Measurements from ENCODE around the gene GLIS1.

GLIS1 gene

DNA sequence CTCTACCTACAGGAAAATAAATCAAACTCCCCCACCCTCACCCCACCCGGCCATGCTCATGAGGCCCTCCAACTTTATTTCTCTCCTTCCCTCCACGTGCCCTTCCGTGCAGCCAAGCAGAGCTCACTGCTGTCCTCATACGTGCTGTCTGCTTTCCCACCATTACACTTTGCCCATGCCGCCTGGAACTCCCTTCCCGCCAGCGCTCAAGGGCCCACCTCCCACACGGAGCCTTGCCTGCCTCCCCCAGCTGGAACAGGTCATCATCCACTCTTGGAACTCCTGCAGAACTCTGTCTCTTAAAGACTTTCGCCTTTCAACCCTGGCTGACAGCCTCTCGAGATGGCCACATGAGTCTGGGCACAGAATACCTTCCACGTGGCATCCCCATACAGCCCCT is 42.4 kb downstream of the GLIS1 start:
- ATAC-seq (no peak), DNase-seq (ENCODE audit: low spot score in 2 of 2) (no peak)
- no peaks in the 10 kb centered on the region for H3K4me1 Mint-ChIP-seq
- H3K4me3 Mint-ChIP-seq: no peak overlapping the region
- H3K27ac Mint-ChIP-seq: no peak overlapping the region
- H3K36me3 Mint-ChIP-seq: no peaks in the 10 kb centered on the region
- no peaks in the 10 kb centered on the region for H3K9me3 Mint-ChIP-seq

DNA sequence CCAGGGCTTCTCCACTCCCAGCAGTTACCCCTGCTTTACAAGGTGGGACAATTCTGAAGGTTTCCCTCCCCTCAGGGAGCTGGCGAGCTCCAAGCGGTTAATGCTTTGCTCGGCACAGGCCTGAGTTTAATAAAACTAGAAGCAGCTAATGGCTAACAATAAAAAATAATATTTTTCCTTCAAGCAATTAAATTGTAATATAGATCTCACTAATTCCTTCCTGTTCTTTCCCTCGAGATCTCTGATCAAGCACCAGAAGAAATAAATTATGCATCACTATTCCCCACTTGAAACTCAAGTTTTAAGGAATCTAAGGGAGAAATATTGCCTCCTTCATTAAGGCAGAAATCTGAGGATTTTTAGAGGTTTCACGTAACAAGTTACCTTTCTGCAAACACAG is 42.9 kb downstream of the GLIS1 start:
- no peak overlapping the region for H3K27ac Mint-ChIP-seq
- no peak overlapping the region for H3K4me3 Mint-ChIP-seq
- DNase-seq (ENCODE audit: low spot score in 2 of 2): no peak
- no peaks in the 10 kb centered on the region for H3K9me3 Mint-ChIP-seq
- no peaks in the 10 kb centered on the region for H3K4me1 Mint-ChIP-seq
- no peak for ATAC-seq
- H3K36me3 Mint-ChIP-seq: no peaks in the 10 kb centered on the region

DNA sequence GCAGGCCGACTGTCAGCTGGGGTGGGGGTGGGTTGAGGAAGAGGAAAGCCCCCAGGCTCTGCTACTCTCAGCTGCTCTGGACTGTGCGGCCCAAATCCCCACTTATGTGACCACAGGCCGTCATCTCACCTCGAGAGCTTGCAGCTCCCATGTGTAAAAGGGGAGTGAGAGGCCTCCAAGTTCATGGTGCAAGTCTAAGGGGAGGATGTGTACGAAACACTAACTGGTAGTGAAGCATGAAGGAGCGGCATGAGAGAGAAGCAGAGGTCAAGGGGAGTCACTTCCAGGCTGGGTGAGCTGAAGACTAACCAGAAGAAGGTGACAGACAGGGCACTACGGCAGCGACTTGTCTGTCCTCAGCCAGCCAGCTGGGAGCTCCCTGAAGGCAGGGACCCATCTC is 43.8 kb downstream of the GLIS1 start:
- DNase-seq (ENCODE audit: low spot score in 2 of 2): no peak
- no peak for ATAC-seq
- Mint-ChIP-seq H3K9me3 (no peaks in the 10 kb centered on the region), H3K27ac (no peak overlapping the region), H3K4me1 (no peaks in the 10 kb centered on the region), H3K36me3 (no peaks in the 10 kb centered on the region), H3K4me3 (no peak overlapping the region)

DNA sequence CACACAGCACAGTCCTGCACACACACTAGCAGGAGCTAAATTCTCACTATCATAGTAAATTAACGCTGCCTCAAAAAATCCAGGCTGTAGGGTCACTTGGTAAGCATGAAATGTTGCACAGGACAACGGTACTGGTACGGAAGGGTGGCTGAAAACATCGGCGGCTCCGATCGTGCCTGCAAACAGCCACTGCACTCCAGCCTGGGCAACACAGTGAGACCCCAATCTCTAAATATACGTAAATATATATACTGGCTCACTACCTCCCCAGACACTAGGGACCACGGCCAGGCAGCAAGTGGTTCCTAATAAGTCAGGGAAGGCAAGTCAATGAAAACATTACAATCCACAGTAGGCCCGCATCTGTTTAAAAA is 44.3 kb downstream of the GLIS1 start:
- no peaks in the 10 kb centered on the region for H3K4me1 Mint-ChIP-seq
- DNase-seq (ENCODE audit: low spot score in 2 of 2) (no peak), ATAC-seq (no peak)
- no peak overlapping the region for H3K4me3 Mint-ChIP-seq
- H3K36me3 Mint-ChIP-seq: no peaks in the 10 kb centered on the region
- no peak overlapping the region for H3K27ac Mint-ChIP-seq
- H3K9me3 Mint-ChIP-seq: no peaks in the 10 kb centered on the region

DNA sequence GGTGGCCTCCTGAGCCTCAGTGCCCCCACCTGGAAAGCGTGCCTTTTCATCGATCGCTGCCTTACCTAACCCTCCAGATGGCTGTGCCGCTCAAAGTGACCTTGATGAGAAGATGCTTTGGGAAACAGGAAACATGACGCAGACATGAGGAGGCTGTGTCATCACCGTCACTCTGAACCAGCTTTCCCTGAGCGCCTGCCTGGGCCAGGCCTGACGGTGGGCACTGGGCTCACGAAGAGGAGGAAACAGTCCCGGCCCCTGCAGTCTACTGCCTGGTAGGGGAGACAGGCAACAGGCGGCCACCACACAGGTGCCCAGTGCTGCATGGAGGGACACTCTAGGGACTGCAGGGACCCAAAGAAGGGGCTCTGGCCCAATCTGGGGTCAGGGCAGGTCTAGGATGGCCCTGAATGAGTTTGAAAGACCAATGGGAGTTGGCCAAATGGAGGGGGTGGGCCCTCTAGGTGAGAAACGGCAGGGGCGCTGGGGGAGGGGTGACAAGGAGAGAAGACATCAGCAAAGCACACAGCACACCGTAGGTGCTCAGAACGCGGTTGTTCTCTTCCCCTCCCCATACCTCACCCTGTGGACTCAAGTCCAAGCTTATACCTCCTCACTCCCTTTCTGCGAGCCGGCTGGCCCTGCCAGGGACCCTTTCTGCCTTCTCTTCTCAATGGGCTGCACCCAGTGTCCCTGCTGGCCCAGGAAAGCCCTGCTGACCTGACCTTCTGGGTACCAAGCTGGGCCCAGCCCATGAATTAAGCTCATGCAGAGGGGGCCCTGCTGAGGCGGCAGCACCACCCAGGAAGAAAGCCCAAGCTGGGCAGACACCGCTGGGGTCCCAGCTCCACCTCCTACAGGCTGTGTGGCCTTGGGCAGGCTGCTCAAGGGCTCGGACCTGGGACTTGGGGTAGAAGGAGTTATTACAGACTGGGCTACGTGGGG is 44.9 kb downstream of the GLIS1 start:
- H3K36me3 Mint-ChIP-seq: no peaks in the 10 kb centered on the region
- no peak for DNase-seq (ENCODE audit: low spot score in 2 of 2)
- no peak overlapping the region for H3K4me3 Mint-ChIP-seq
- H3K4me1 Mint-ChIP-seq: no peaks in the 10 kb centered on the region
- no peak overlapping the region for H3K27ac Mint-ChIP-seq
- H3K9me3 Mint-ChIP-seq: no peaks in the 10 kb centered on the region
- ATAC-seq: no peak

DNA sequence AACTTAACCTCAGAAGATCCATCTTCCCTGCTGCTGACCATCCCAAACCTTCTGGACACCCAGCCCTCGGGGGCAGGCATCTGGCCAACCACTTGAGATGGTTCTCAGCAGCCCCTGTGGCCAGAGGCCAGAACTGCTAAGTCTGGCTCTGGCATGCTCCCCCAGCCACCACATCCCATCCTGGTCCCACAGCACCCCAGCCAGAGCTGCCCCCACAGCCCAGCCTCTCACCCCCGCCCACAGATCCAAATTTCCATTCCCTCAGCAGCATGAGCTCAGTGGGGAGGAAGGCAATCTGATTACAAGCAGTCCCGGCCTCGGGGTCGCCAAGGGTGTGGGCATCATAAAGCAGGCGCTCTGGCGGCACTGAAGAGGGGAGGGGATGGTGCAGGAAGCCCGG is 45.6 kb downstream of the GLIS1 start:
- ATAC-seq: no peak
- Mint-ChIP-seq H3K27ac (no peak overlapping the region), H3K4me3 (no peak overlapping the region), H3K4me1 (no peaks in the 10 kb centered on the region), H3K9me3 (no peaks in the 10 kb centered on the region), H3K36me3 (no peaks in the 10 kb centered on the region)
- DNase-seq (ENCODE audit: low spot score in 2 of 2): no peak

DNA sequence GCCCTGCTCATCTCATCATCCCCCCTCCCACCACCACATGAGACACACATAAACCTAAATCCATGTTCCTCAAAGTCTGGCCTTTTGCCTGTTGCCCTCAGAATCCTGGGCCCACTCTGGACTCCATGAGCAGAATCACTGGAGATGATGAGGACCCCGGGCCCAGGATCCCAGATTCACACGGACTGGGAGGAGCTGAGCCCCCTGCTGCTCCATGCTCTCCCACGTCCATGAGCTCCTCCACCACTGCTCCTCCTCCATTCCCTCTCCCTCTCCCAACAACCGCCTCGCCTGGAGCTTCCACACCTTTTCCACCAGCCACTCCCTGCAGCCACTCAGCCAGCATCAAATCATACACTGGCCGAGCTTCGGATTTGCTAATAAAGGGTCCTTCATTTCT is 47.6 kb downstream of the GLIS1 start:
- no peaks in the 10 kb centered on the region for H3K36me3 Mint-ChIP-seq
- ATAC-seq: no peak
- DNase-seq (ENCODE audit: low spot score in 2 of 2): no peak
- no peaks in the 10 kb centered on the region for H3K9me3 Mint-ChIP-seq
- no peaks in the 10 kb centered on the region for H3K4me1 Mint-ChIP-seq
- H3K27ac Mint-ChIP-seq: no peak overlapping the region
- no peak overlapping the region for H3K4me3 Mint-ChIP-seq

DNA sequence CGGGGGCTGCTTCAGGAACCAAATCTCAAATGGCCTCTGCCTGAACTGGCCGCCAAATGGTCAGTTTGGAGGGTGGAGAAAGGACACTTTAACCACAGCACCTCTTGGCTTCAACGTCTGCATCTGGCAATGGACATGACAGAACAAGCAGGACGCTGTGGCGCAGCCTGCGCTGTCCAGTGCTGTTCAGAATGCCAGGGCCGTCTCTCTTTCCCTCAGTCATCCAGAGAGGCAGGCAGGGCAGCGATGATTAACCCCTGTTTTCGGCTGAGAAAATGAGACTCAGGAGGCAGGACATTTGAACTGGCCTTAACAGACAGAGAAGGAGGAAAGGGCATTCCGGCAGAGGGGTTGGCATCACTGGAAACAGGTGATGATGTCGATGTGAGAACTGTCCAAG is 48.6 kb downstream of the GLIS1 start:
- no peak for DNase-seq (ENCODE audit: low spot score in 2 of 2)
- no peak overlapping the region for H3K4me3 Mint-ChIP-seq
- H3K4me1 Mint-ChIP-seq: no peaks in the 10 kb centered on the region
- H3K36me3 Mint-ChIP-seq: no peaks in the 10 kb centered on the region
- ATAC-seq: no peak
- H3K27ac Mint-ChIP-seq: no peak overlapping the region
- H3K9me3 Mint-ChIP-seq: no peaks in the 10 kb centered on the region

DNA sequence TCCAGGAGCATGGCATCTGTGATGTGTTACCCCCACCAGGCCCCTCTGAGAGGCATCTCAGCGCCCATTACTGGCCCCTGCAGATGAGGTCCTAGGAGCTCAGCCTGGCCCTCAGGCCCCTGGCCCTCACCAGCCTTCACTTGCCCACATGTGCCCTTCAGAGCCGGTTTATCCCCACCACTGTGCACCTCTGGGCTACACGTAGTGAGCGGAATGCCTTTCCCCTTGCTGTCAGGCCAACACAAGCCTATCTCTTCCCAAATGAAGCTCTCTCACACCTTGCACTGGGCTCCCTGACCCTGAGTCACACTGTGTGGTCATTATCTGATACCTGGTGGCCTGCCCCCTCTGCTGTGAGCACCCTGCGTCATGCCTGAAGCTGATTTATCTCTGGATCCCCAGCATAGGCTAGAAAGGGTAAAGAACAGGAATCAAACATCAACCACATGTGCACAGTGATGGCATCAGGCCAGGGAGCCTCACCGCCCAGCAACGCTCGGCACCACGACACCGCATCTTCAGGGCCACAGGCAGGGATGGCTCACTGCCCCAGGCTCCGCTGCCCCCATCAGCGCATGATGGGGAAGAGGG is 49.1 kb downstream of the GLIS1 start:
- no peak for DNase-seq (ENCODE audit: low spot score in 2 of 2)
- Mint-ChIP-seq H3K27ac (no peak overlapping the region), H3K4me3 (no peak overlapping the region)

DNA sequence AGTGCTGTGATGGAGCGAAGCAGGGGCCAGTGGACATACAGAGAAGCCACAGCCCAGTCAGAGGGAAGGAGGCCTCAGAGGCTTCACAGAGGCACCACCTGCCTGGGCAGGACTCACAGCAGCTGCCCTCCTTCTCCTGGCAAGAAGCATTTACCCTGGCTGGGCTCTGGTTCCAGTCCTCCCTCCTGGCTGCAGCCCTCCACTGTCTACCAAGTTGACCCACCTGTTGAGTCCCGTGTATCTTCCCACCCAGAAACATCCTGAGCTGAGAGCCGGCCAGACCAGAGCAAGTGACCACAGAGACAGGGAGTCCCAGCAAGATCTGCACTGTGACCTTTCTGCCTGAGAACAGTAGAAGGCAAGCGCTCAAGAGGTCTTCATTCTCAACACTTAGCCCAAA is 49.7 kb downstream of the GLIS1 start:
- no peak overlapping the region for H3K27ac Mint-ChIP-seq
- DNase-seq (ENCODE audit: low spot score in 2 of 2): no peak
- H3K4me3 Mint-ChIP-seq: no peak overlapping the region
- no peaks in the 10 kb centered on the region for H3K36me3 Mint-ChIP-seq
- no peak for ATAC-seq
- H3K4me1 Mint-ChIP-seq: no peaks in the 10 kb centered on the region
- no peaks in the 10 kb centered on the region for H3K9me3 Mint-ChIP-seq

More for the DNA sequence above, 49.1 kb downstream of the GLIS1 start:
- no peaks in the 10 kb centered on the region for H3K36me3 Mint-ChIP-seq
- ATAC-seq: no peak
- no peaks in the 10 kb centered on the region for H3K9me3 Mint-ChIP-seq
- no peaks in the 10 kb centered on the region for H3K4me1 Mint-ChIP-seq

DNA sequence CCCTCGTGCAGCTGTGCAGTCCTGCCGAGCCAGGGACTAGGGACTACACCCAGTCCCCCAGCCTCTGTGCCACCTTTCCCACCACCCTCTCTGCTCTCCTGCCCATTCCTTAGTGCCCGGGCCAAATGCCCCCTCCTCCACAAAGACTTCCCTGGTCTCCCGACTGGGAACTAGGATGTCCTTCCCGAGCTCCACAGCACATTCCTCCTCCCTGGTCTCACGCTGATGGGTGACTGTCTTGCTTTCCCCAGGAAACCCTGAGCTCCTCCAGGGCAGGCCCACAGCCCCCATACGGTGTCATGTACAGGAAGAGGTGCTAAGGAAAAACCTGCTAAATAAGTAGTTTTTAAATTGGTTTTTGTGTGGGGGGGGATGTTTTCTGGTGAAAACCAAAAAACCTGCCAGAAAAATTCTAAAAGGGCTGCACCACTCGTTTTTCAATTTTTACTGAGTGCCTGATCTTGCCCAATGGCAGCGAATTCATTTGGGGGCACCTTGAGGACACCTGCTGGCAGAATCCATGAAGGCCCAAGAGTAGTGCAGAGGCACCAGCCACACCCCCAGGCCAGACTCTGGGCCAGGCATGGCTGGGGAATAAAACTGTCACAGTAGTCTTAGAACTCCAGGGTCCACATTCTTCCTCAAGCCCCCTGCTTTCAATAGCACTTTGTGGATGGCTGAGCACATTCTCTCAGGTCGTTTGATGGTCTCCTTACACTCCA is 50.4 kb downstream of the GLIS1 start:
- H3K9me3 Mint-ChIP-seq: no peaks in the 10 kb centered on the region
- H3K36me3 Mint-ChIP-seq: no peaks in the 10 kb centered on the region
- no peak overlapping the region for H3K27ac Mint-ChIP-seq
- no peaks in the 10 kb centered on the region for H3K4me1 Mint-ChIP-seq
- H3K4me3 Mint-ChIP-seq: no peak overlapping the region
- DNase-seq (ENCODE audit: low spot score in 2 of 2): no peak
- no peak for ATAC-seq

DNA sequence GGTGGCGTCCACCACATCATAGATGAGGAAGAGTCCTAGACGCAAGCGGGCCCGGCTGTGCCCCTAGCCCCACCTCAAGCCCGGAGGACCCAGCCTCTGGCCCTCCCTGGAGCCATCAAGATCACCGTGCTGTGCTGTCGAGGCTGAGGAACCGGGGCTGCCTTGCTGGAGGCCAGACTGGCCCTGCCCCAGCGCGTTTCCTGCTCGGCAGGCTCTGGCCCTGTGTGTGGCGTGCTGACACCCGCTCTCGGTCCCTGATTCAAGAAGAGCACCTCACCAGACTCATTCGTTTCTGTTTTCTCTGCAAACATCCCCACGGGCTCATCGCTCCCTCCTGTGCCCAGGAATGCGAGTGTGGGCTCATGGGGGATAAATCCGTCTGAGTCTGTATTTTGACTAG is 51.1 kb downstream of the GLIS1 start:
- no peaks in the 10 kb centered on the region for H3K9me3 Mint-ChIP-seq
- H3K27ac Mint-ChIP-seq: no peak overlapping the region
- ATAC-seq (no peak), DNase-seq (ENCODE audit: low spot score in 2 of 2) (no peak)
- no peaks in the 10 kb centered on the region for H3K36me3 Mint-ChIP-seq
- H3K4me3 Mint-ChIP-seq: no peak overlapping the region
- H3K4me1 Mint-ChIP-seq: no peaks in the 10 kb centered on the region

DNA sequence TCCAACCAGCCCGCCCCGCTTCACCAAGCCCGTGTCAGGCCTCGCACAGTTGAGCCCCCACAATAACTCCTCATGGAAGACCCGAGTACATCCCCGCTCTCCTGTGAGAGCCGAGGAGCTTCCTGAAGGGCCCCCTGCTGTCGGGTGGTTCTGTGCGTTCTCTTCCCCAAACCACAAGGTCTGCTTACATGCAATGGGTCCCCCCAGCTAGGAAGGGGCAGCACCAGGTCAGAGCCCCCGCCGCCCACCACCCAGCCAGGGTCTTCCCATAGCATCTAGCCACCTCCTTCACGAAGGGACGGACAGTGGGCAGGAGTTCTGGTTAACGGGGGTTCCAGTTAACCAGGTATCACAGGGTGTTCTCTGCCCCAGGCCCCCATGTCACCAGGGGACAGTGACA is 51.5 kb downstream of the GLIS1 start:
- DNase-seq (ENCODE audit: low spot score in 2 of 2): no peak
- Mint-ChIP-seq H3K36me3 (no peaks in the 10 kb centered on the region), H3K9me3 (no peaks in the 10 kb centered on the region), H3K4me1 (no peaks in the 10 kb centered on the region), H3K27ac (no peak overlapping the region), H3K4me3 (no peak overlapping the region)
- ATAC-seq: no peak

DNA sequence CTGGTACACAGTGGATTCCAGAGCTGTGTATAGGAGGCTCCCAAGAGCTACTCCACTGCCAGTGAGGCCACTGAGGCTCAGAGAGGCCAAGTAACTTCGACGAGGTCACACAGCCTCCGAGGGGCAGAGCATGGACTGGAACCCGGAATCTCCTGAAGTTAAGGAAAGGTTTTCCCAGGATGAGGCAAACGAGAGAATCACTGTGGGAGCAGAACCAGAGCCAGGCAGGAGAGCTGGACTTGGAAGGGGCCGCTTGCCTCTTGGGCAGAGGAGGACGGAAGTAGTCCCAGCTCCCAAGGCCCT is 52.0 kb downstream of the GLIS1 start:
- ATAC-seq: no peak
- no peaks in the 10 kb centered on the region for H3K9me3 Mint-ChIP-seq
- H3K4me1 Mint-ChIP-seq: peaks cover 4% of the 10 kb centered on the region
- no peak for DNase-seq (ENCODE audit: low spot score in 2 of 2)
- H3K36me3 Mint-ChIP-seq: no peaks in the 10 kb centered on the region
- no peak overlapping the region for H3K4me3 Mint-ChIP-seq
- no peak overlapping the region for H3K27ac Mint-ChIP-seq

DNA sequence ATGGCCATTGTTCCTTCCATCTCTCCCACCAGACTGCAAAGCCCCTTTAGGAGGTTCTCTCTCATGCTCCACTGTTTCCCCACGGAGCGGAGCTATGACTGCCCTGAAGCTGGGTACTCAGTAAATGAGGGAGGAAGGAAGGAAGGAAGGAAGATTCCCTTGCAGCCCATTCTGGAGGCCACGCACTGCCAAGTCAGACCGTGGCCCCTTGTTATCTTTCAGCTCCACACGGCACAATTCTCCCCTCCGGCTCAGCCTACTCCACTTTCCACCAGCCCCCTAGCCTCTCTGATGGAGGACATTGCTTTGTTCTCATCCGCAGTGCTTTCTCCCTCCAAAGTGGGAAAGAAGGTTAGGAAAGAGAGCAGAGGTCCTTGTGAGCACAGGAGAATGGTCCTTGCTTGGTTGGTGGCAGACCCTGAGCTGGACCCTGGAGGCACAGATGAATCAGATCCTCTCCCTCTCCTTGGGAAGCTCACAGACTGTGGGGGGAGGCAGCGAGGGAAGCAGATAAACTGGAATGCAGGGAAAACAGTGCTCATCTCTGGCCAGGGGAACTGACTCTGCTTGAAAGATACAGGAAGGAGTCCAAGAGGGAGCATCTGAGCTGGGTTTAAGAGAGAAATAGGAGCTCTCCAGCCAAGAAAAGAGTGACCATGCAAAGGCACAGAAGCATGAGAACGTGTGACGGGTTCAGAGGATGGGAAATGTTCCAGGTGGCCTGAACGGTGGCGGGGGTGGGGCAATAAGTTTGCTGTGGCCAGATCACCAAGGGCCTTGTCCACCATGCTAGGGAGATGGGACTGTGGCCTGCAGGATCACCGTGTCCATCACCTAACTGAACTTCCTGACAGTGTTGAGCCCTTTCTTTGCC is 52.6 kb downstream of the GLIS1 start:
- Mint-ChIP-seq H3K9me3 (no peaks in the 10 kb centered on the region), H3K4me3 (no peak overlapping the region), H3K27ac (no peak overlapping the region), H3K36me3 (no peaks in the 10 kb centered on the region), H3K4me1 (peaks cover 8% of the 10 kb centered on the region)
- ATAC-seq: no peak
- DNase-seq (ENCODE audit: low spot score in 2 of 2): no peak

All from stimulated activated effector memory CD8-positive, alpha-beta T cell treated with anti-CD3 and anti-CD28 coated beads, Interleukin-12 subunit alpha, Interleukin-12 subunit beta, amount 100 ng/mL, for 72 hours (primary cell).